Activated CD8-positive, alpha-beta memory T cell treated with anti-CD3 and anti-CD28 coated beads for 1 hour (primary cell): ENCODE data around the gene XYLT1.
A peak's percentile ranks its signal among the peaks of the same experiment; 100 is the strongest.

Source experiments
- DNase-seq, 2 donors: peaks; one replicate each; pipeline ENCODE4 v3.0.0-alpha.2; 2020; ENCODE audit warnings: low read depth in 1 of 2; ENCODE audit errors: extremely low read depth in 1 of 2

XYLT1 gene

DNA sequence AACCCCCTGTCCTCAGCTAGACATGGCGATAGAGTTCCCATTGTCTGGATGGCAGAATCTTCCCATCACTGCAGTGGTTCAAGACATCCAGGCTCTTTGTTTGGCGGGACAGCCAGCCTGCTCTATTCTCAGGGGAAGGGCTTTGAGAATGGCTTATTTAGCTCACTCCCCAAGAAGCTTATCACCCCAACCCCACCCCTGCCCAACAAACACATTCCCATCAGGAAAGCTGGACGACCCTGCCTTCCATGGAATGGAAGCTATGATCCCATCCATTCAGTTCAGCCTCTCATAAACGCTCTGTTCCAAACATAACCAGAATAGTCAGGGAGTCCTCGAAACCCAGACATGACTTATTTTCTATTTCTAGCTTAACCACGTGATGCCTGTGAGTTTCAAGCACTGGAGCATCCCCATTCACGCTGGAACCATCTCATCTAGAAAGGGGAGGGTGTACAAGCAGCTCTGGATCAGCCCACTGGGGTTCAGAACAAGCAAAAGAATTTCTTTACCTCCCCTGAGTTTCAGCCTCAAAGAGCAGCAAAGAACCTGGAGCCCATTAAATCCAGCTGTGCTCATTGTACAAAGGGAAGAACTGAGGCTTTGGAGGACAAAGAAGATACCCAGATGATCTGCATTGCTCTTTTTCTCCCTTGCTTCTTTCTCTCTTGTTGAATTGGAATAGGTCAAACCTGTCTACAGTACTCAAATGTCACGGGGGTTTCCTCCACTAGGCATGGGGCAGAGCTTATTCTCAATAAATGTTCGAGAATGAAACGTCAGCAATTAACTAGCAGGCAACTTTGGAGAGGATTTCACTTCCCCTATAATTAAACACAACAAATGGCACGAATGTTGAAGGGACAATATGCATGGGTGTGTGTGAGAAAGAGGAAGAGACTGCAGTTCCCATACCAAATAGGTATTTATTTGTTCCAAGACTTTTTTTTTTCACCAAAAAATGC is 93.1 kb downstream of the XYLT1 start:
- DNase-seq = no peak

DNA sequence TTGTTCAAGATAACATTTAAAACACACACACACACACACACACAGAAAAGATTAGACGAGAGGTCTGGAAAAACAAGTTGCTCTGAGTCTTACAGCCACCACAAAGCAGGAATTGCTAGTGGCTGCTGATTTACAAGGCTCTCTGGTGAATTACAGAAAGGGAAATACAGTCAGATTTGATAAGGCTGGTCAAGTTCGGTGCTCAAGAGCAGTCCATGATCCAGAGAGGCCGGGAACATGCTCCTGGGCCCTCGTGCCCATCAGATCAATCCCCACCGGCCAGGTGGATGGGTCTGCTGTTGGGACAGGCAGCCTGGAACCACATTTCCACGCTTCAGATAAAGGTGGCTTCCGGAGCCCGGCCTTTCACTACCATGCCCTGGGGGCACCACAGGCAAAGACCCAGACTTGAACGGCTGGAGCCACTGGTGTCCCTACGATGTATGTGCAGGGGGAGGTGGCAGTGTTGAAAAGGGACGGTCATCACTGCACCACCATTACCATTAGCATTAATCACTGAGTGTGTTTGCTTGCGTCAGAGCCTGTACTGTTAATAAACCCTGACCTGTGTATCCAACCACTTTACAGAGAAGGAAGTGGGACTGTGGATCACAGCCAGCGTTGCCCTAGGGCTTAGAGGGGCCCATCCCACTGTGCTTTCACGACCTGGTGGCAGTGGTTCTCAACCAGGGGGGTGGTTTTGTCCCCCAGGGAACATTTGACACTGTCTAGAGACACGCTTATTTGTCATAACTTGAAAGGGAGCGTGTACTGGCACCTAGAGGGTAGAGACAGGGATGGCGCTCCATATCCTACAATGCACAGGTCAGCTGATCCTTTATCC is 95.1 kb downstream of the XYLT1 start:
- no peak for DNase-seq

DNA sequence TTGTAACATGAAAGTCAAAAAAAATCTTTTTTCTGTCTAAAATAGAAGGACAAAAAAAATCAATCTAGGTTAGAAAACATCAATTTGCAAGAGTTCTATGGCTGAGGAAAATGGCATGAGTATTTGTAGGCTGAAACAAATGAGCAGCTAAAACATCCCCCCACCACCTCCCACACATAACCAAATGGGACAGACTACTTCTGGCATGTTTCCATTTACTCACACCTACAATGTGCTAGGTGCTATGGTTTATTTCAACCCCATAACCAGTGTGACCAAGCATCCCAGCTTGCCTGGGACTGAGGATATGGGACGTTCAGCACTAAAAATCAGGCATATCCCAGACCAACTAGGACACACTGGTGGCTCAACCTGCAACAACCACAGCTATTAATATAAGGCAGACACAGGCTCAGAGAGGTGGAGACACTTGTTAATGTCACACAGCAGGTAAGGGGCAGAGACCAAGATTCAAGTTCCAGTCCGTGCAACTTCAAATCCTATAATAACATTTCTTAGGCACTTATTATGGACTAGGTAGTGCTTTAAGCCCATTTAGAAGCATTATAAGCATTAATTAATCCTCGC is 96.0 kb downstream of the XYLT1 start:
- DNase-seq = no peak

DNA sequence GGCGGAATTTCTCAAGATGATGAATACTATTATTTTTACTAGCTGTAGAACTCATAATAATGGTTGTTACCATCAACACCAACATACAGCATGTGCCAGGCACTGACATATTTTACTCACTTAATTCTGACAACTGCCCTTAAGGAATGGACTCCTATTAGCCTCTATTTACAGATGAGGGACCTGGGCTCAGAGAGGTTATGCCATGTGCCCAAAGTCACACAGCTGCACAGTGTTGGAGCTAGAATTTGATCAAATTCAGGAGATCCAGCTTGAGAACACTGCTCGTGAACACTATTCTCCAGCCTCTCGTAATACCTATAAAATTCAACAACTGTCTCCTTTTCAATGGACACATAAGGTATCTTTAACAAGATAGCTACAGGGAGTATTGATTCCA is 97.2 kb downstream of the XYLT1 start:
- DNase-seq = no peak

DNA sequence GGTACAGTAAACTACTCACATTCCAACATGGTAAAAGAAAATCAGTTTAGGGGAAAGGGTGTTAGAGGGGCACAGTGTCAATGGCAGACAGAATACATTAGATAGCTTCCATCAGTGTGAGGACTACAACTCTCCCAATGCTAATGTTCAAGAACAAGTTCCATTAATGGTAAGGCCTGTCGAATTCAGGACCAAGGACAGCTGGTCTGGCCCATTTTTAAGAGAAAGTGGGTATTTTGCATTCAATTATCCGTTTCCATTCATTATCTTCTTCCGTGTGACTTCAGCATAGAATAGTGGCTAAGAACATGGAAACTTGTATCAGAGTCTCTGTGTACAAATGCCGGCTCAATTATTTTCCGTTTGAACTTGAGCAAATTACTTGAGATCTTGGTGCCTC is 98.4 kb downstream of the XYLT1 start:
- DNase-seq = no peak

GRCh38 chr16:17371299-17371698 is 99.5 kb downstream of the XYLT1 start:
- no peak for DNase-seq

- no peak for DNase-seq
These were observed 100.0 kb downstream of the XYLT1 start for GRCh38 chr16:17370731-17371285.

- DNase-seq = no peak
These were observed 100.5 kb downstream of the XYLT1 start for GRCh38 chr16:17370223-17370707.

- peak; percentile 40 to 43 for DNase-seq
These were observed 101.1 kb downstream of the XYLT1 start for GRCh38 chr16:17369421-17370222.

- DNase-seq = no peak
These were observed 101.8 kb downstream of the XYLT1 start for GRCh38 chr16:17368951-17369350.

DNA sequence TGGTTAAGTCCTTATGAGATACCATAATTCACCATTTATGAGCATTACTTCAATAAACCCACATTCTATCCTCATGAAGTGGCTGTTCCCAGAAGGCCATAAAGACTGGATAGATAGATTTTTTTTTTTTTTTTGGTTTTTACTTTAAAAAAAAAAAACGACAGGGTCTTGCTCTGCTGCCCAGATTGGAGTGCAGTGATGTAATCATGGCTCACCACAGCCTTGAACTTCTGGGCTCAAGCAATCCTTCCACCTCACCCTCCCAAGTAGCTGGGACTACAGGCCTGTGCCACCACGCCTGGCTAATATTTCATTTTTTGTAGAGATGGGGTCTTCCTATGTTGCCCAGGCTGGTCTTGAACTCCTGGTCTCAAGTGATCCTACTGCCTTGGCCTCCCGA is 102.3 kb downstream of the XYLT1 start:
- no peak for DNase-seq

DNA sequence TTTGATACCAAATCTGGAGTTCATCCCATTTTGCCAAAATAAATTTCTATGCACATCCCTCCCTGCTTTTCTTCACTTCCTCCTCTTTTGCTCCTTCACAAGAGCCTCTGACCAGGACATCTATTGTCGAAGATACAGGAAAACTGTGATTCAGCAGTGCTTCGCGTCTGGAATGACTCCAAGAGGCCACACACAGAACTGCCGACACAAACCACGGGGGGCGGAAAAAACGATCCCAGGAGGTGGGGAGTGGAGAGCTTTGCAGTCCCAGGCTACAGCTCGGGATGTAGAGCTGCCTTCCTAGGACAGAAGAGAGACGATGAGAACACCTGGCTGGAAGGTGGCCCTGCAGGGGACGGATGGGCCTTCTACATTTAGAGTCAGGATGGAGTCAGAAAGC is 102.8 kb downstream of the XYLT1 start:
- no peak for DNase-seq

DNA sequence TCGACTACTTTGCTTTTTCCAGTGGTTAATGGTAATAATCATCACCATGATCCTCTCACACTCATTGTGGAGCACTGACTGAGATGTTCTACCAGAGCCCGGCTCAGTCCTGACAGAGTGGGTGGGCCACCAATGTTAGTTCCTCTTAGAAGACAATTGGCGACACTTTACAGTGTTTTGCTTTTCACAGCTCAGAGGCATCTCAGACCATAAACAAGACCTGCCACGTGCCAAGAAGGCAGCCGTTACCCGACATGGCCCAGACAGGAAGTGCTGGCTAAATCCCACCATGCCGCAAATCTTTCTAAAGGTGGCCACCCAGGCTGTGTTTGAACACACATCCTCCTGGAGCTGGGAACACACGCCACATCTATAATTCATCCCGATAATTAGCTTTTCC is 103.7 kb downstream of the XYLT1 start:
- no peak for DNase-seq

DNA sequence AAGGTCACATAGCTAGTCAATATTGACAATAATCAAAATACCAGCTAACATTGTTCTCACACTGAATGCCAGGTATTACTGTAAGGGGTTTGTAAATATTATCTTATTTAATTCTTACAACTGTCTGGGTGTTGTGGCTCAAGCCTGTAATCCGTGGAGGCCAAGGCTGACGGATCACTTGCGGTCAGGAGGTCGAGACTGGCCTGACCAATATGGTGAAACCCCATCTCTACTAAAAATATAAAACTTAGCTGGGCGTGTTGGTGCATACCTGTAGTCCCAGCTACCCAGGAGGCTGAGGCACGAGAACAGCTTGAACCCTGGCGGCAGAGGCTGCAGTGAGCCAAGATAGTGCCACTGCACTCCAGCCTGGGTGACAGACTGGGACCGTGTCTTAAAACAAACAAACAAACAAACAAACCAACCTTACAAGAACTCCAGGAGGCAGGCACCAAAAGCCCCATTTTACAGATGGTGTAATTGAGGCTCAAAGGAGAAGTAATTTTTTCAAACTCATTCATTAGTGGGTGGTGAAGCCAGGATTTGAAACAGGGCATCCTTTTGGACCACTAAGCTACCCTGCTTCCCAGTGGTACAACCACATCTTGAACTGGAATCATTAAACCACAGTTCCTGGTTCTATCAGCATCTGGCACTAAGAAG is 104.3 kb downstream of the XYLT1 start:
- DNase-seq = no peak

DNA sequence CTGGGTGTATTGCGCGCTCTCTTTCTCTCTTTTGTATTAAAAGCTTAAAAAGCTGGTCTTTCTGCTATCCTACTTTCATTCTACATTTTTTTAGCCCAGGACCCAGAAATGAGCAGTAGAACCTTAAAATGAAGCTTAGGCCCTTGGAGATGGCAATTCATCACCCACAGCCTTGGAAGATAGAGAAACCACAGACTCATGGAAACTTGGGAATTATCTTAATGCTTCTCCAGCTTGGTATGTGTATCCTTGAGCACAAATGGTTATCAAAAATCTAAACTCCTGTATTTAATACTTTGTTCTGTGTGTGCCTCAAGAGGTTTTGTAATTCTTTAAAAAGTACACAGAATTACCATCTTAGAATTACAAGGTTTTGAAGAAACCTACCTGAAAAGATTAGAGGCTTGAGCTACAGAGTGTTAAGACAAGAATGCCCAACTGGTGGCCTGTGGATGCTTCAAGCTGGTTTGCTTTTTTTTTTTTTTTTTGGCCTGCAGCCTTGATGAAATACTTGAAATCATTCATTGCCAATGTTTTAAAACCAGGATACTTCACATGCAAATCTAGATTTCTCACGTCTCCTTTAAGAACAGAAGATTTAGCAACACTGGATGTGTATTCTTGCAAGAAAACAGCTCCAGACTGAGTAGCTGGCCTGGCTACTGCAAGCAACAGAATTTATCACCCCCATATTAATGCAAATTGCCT is 105.0 kb downstream of the XYLT1 start:
- no peak for DNase-seq

GRCh38 chr16:17365211-17365541 is 105.6 kb downstream of the XYLT1 start:
- no peak for DNase-seq

DNA sequence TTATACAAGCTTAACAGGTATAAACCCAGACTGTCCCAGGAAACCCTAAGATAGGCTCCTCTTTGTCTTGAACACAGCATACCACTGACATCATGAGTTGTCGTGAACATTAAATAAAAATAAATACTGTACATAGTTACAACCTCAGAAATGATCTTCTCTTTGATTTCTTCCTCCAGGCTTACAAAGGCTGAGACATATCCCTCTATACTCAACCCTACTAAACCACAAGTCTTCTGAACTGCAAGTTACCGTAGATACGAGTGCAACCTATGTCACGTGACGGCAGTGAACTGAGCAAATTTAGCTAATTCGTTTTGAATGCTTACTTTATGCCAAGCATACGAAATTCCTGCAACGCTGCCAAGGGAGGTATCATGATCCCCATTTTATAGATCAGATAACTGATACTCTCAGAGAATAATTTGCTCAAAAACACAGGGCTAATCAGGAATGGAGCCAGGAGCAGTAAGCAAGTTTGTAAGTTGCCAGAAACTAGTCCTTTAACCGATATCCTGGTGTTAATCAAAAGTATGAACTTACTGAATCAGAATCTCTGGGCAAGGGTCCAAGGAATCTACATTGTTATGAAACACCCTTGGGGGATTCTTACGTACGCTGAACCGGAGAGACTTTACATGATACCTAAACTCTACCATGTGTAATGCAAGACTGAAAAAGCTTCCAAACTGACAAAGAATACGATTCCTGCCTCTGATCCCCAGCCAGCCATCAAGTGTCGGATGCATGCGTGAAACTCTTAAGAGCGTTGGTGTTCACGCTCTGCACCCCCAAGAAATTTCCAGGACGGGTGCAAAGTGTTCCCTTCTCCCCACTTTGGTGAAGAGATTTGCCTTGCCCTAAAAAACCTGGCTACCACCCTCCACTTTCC is 106.2 kb downstream of the XYLT1 start:
- DNase-seq = no peak

- no peak for DNase-seq
These were observed 107.8 kb downstream of the XYLT1 start for GRCh38 chr16:17362946-17363345.
